Smooth muscle cell (in vitro differentiated cells): ENCODE data around the gene CACNG7. TPM values are rescaled to one million over a fixed set of nuclear protein-coding genes. Genes with fewer than 3 reads are reported as not detected.

Experiments used
- DNase-seq: peaks from one replicate; lab custom pipeline; 2025; ENCODE audit not compliant: unreplicated experiment; lab: John Stamatoyannopoulos, UW
- H2AFZ ChIP-seq: fragments of 200-600 bp; sonication (generic); 2 replicates; pipeline ENCODE4 v1.6.0; 2016; ENCODE audit warnings: antibody characterized with exemption, low read depth, mild to moderate bottlenecking
- H3F3A ChIP-seq: fragments of 200-600 bp; sonication (generic); 2 replicates; pipeline ENCODE4 v1.6.0; 2017; ENCODE audit warnings: antibody characterized with exemption, low read depth
- H3K27ac ChIP-seq: fragments of 200-600 bp; sonication (generic); 2 replicates; pipeline ENCODE4 v1.5.1; 2016; ENCODE audit warnings: low read depth, mild to moderate bottlenecking
- H3K27me3 ChIP-seq: fragments of 200-600 bp; sonication (generic); 2 replicates; pipeline ENCODE4 v1.6.1; 2016; ENCODE audit warnings: low read depth, mild to moderate bottlenecking
- H3K36me3 ChIP-seq: fragments of 200-600 bp; sonication (generic); 2 replicates; pipeline ENCODE4 v1.5.1; 2016; ENCODE audit warnings: low read depth
- H3K4me1 ChIP-seq: fragments of 200-600 bp; sonication (generic); 2 replicates; pipeline ENCODE4 v1.5.1; 2016; ENCODE audit warnings: low read depth
- H3K4me2 ChIP-seq: fragments of 200-600 bp; sonication (generic); 2 replicates; pipeline ENCODE4 v1.6.0; 2016; ENCODE audit warnings: mild to moderate bottlenecking
- H3K4me3 ChIP-seq: fragments of 200-600 bp; sonication (generic); 2 replicates; pipeline ENCODE4 v1.5.1; 2016; ENCODE audit warnings: mild to moderate bottlenecking
- H3K79me2 ChIP-seq: fragments of 200-600 bp; sonication (generic); 2 replicates; pipeline ENCODE4 v1.6.0; 2016; ENCODE audit warnings: low read depth, mild to moderate bottlenecking
- H3K9ac ChIP-seq: fragments of 200-600 bp; sonication (generic); 2 replicates; pipeline ENCODE4 v1.6.0; 2016; ENCODE audit warnings: low read depth
- H3K9me3 ChIP-seq: fragments of 200-600 bp; sonication (generic); replicated peaks from 2 replicates; pipeline ENCODE4 v1.5.1; 2016; ENCODE audit warnings: low read depth
- H4K20me1 ChIP-seq: fragments of 200-600 bp; sonication (generic); 2 replicates; pipeline ENCODE4 v1.6.0; 2016; ENCODE audit warnings: low read depth
- WGBS: methylation state at CpG from one replicate; pipeline ENCODE4 v1.1.7; 2016; ENCODE audit warnings: low lambda C conversion rate; 5-methylcytosine and 5-hydroxymethylcytosine counted together
- polyA plus RNA-seq: library from polyadenylated mRNA; unstranded; fragments of >200 nt; fragmentation: Nextera tagmentation; extraction: Ambion mirVana; gene quantifications from 2 replicates; pipeline ENCODE4 v1.2.1, GENCODE V29; 2016
- total RNA-seq: library from RNA; depleted of rRNA; stranded (reverse); fragments of >200 nt; gene quantifications from 2 replicates; pipeline ENCODE4 v1.2.3, GENCODE V29; 2014
- TF ChIP-seq, protein P1 (sequence below): fragments of 200-600 bp; sonication (generic); IDR thresholded peaks from 2 replicates; pipeline ENCODE4 v1.5.1; 2017; ENCODE audit warnings: borderline replicate concordance, mild to moderate bottlenecking, antibody characterized with exemption; ENCODE audit not compliant: insufficient read depth, poor library complexity, severe bottlenecking

CACNG7 gene
- total and polyA plus RNA-seq, 2 experiments from 2014 or later = 1.3 to 6.1 TPM

- Histone ChIP-seq H3K27me3 (no peaks in the 10 kb centered on the region), H3K4me2 (peak overlapping the region; percentile 89), H2AFZ (no peak overlapping the region), H3F3A (peaks cover 3% of the 10 kb centered on the region), H3K9me3 (no peaks in the 10 kb centered on the region), H3K27ac (peak overlapping the region; percentile 100), H4K20me1 (peaks cover 18% of the 10 kb centered on the region), H3K36me3 (no peaks in the 10 kb centered on the region), H3K4me1 (peaks cover 10% of the 10 kb centered on the region), H3K9ac (peak overlapping the region; percentile 100), H3K79me2 (peaks cover 28% of the 10 kb centered on the region), H3K4me3 (peak overlapping the region; percentile 58)
- TF ChIP-seq, protein P1, sequence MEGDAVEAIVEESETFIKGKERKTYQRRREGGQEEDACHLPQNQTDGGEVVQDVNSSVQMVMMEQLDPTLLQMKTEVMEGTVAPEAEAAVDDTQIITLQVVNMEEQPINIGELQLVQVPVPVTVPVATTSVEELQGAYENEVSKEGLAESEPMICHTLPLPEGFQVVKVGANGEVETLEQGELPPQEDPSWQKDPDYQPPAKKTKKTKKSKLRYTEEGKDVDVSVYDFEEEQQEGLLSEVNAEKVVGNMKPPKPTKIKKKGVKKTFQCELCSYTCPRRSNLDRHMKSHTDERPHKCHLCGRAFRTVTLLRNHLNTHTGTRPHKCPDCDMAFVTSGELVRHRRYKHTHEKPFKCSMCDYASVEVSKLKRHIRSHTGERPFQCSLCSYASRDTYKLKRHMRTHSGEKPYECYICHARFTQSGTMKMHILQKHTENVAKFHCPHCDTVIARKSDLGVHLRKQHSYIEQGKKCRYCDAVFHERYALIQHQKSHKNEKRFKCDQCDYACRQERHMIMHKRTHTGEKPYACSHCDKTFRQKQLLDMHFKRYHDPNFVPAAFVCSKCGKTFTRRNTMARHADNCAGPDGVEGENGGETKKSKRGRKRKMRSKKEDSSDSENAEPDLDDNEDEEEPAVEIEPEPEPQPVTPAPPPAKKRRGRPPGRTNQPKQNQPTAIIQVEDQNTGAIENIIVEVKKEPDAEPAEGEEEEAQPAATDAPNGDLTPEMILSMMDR = no peak
- DNase-seq = peak; percentile 38
- 2% methylated on average over 40 of the region's 50 CpGs for WGBS
Observed at GRCh38 chr19:53865918-53866864, 42.9 kb upstream of the CACNG7 start.

GRCh38 chr19:53866865-53867224 is 42.2 kb upstream of the CACNG7 start:
- Histone ChIP-seq H4K20me1 (peaks cover 24% of the 10 kb centered on the region), H3K9ac (peak overlapping the region; percentile 100), H3K4me2 (peak overlapping the region; percentile 89), H3K27ac (peak overlapping the region; percentile 100), H3K36me3 (no peaks in the 10 kb centered on the region), H3K9me3 (no peaks in the 10 kb centered on the region), H2AFZ (no peak overlapping the region), H3K4me3 (peak overlapping the region; percentile 58), H3K27me3 (no peaks in the 10 kb centered on the region), H3F3A (peaks cover 6% of the 10 kb centered on the region), H3K79me2 (peaks cover 32% of the 10 kb centered on the region), H3K4me1 (peaks cover 10% of the 10 kb centered on the region)
- no peak for DNase-seq
- WGBS = 14% methylated on average over 14 of the region's 14 CpGs
- TF ChIP-seq, protein P1 = no peak

DNA sequence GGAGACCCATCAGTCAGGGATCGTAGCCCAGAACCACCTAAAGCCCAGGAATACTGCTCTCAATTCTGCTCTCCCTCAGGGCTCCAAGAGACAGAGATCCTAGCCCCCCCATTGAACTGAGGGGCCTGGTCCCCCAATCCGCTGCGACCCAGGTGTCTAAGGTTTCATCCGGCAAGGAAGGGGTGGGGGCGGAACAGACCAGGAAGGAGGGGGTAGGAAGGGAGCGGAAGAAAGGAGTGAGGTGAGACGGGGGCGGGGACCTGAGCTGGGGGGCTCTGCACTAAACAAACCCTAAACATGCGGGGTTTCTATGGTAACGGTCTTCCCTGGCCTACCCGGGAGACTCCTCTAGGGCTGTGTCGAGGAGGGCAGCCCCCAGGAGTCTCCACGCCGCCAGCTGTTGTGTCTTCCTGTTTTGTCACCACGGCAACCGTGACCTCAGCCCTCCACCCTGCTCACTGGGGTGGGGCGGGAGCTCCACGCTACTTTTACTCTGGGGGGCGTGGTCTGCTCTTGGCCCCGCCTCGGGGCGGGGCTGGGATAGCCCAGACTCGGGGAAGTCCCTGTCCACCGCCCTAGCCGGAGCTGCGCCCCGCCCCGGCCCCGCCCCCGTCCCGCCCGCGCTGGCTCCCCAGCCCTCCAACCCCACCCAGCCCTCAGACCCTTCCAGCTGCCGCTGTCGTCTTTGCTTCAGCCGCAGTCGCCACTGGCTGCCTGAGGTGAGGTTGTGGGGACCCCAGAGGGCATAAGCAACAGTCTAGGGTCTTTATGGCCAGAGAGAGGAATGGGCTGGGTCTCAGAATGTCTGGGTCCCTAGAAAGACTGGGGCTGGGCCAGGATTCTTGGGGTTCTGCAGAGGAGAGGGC is 41.6 kb upstream of the CACNG7 start, which contains the start of gene MYADM:
Gene MYADM, plus strand, starts transcription at position 659 of the 866 bp plus-strand sequence. CDS start 5,647 bp downstream, outside the sequence.
- peaks cover 10% of the 10 kb centered on the region for H3K4me1 ChIP-seq
- peaks cover 30% of the 10 kb centered on the region for H4K20me1 ChIP-seq
- peak; percentile 97 for DNase-seq
- peaks cover 8% of the 10 kb centered on the region for H3F3A ChIP-seq
- peak within 1 kb of the TSS; percentile 100 for H3K9ac ChIP-seq
- H3K4me3 ChIP-seq = peak within 1 kb of the TSS; percentile 96
- peaks cover 38% of the 10 kb centered on the region for H3K79me2 ChIP-seq
- no peaks in the 10 kb centered on the region for H3K9me3 ChIP-seq
- no peaks in the 10 kb centered on the region for H3K27me3 ChIP-seq
- 4% methylated on average over 24 of the region's 37 CpGs for WGBS
- H2AFZ ChIP-seq = no peak within 1 kb of the TSS
- H3K36me3 ChIP-seq = no peaks in the 10 kb centered on the region
- TF ChIP-seq, protein P1 = no peak
- H3K27ac ChIP-seq = peak within 1 kb of the TSS; percentile 100
- peak within 1 kb of the TSS; percentile 100 for H3K4me2 ChIP-seq
